Stimulated activated CD4-positive, alpha-beta T cell treated with anti-CD3 and anti-CD28 coated beads, Interleukin-2, amount 100 ng/mL, for 4 hours (primary cell): Measurements from ENCODE around the gene TEAD1.

ENCODE experiments used
- DNase-seq: peaks from one replicate; pipeline ENCODE4 v3.0.0-alpha.2; 2020; ENCODE audit warnings: low read depth

The TEAD1 gene

DNA sequence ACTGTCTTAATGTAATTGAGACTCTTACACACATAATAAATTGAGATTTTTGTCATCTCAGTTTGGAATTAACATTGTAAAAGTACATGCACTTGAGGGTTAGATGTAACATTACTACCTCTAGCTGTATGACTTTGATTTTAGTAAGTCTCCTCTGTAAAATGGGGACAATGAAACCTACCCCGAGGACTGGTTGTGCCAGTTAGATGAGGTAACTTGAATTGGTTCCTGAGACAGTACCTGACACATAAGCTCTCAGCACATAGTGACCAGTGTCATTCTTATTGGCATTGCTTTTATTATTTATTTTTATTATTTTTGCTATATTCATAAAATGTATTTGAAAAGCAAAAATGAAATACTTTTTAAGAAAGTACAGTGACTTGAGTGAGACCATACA is 114.8 kb downstream of the TEAD1 start:
- no peak for DNase-seq

DNA sequence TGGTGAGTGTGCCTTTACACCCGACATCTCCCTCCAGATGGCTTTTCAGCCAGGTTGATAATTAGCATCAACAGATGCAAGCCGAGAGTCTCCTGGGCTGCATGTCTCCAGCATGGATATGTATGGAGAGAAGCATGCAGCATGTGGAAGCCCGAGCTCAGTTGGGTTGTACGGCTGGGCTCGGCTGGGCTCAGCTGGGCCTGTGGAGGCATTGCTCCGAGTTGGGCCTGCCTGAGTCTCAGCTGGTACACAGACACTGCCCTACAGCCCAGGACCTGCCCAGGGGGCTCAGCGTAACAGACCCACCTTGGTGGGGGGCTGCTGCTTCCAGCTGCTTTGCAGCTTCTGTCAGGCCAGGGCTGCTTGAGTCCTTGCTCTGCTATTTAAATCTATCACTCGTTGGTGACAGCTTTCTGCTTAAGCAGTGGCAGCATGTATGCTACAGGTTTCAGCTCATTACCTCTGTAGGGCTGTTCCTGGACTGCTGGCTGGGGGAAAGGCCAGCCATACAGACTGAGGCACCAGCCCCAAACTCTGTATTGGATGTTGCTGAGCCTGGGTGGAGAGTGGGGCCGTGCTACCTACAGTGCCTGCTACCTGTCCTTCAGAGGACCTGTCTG is 115.5 kb downstream of the TEAD1 start:
- DNase-seq: no peak

DNA sequence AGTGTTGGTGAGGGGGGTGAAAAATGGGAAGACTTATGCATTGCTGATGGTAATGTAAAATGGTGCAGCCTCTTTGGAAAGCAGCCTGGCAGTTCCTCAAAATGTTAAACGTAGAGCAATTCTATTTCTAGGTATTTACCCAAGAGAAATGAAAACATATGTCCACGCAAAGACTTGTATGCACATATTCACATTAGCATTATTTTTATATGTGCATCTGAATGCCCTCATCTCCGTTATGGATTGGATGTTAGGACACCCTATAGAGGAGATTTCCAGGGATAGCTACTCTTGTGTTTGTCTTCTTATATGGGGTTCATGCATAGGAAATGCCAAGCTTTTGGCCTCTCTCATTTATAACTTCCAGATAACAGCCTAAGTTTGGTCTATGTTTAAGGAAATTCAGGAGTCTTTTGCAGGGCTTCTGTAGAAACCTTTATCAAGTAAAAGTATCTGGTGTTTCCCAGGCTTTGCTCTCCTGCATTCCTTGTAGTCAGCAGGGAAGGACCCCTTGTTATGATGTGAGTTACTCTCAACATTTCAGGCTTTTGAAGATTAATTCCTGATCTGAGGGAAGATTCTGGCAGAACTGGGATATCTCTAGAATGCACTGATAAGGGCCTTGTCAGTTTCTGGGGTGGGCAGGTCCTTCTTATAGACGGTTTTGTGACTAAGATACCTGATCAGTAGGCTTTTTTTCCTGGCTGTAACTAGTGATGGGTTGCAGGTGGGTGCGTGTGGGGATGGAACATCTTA is 116.8 kb downstream of the TEAD1 start:
- DNase-seq: no peak

DNA sequence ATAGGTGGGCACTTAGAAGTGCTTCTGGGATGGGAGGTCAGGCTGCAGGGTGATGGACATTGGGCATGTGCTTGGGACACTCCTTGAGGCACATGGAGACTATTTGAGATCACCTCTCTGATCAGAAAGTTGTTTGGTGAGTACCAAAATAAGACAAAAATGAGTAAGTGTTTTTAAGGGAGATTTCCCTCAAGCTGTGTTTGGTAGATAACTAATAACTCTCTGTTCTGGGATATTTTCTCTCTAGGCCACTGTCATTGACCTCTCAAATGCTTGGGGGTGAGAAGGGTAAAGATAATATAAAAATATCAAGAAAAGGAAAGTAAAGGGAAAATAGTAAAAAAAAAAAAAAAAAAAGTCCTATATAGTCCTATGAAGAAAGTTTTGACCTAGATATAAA is 117.8 kb downstream of the TEAD1 start:
- no peak for DNase-seq

GRCh38 chr11:12792590-12792989 is 118.4 kb downstream of the TEAD1 start:
- DNase-seq: no peak

DNA sequence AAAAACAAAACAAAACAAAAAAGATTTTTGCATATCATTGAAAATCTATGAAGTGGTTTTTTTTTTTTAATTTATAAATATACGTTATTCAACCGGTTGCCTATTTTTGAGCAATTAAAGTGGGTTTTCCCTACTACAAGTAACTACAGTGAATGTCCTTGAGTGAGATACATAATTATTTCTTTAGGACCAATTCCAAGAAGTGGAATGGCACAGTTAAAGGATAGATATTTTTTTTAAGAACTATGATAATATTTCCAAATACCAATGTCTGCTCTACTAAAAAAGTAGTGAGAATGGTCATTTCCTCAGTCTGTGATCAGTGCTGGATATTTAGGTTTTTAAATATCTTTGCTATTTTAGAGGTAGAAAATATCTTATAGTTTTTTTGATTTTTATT is 118.8 kb downstream of the TEAD1 start:
- DNase-seq: no peak

DNA sequence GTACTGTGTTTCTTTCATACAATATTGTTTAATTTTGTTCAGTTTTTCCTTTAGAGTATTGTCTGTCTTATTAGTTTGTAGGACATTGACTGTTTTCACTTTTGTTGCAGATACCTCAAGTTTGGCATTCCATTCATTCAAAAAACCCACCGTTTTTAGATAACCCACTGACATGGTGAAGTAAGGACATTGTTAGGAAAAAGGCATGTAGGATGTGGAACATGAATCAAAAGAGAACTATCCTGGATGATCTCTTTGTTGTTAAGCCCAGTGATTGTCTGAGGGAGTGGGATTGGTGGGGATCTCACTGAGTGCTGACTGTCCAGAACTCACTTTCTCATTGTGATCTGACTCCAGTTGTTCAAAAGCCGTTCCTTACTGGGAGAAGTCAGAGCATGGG is 119.3 kb downstream of the TEAD1 start:
- DNase-seq: no peak

DNA sequence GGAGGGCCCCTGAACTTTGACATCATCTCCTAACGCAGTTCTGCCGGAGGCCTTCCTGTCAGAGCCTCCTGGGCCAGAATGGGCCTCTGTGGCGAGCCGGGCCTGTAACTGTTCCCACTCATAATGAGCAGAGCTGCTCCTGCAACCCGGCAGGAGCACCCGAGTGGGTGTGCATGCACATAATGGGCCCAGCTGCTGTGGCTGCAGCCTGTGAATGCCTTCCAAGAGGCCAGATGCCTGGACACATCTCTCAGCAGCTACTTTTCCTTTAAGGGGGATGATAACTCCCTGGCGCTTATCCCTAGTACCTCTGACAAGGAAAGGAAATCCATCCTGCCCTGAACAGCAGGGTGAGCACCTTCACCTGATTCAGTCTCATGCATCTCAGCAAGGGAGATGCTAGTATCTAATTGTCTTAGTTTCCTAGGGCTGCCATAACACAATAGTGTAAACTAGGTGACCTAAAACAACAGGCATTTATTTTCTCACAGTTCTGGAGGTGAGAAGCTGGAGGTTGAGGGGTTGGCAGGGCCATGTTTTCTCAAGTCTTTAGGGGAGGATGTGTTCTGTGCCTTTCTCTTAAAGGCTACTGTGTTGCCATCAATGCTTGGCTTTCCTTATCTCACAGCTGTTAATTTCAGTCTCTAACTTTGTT is 120.5 kb downstream of the TEAD1 start:
- no peak for DNase-seq

- no peak for DNase-seq
Measured at GRCh38 chr11:12797996-12798395, 123.8 kb downstream of the TEAD1 start.

- no peak for DNase-seq
Measured at GRCh38 chr11:12798609-12799011, 124.4 kb downstream of the TEAD1 start.

- no peak for DNase-seq
Measured at GRCh38 chr11:12799334-12799835, 125.2 kb downstream of the TEAD1 start.

- no peak for DNase-seq
Measured at GRCh38 chr11:12800032-12800671, 125.9 kb downstream of the TEAD1 start.

DNA sequence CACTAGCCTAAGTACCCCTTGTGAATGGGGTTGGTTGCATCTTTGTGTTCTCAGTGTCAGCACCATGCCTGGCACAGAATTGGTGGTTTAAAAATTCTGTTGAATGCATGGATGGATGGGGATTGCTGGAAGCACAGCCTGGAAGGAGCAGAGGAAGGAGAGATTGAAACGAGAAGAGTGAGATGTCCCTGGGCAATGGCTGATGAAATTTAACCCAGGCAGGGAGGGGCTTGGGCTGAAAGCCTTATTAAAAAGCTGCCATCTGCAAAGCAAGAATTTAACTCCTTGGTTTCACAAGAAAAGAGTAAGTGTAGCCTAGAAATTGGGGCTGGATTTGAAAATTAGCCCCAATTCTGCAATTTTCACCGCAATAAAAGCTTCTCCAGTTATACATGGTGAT is 126.7 kb downstream of the TEAD1 start:
- no peak for DNase-seq

- DNase-seq: no peak
Measured at GRCh38 chr11:12801976-12802375, 127.8 kb downstream of the TEAD1 start.

DNA sequence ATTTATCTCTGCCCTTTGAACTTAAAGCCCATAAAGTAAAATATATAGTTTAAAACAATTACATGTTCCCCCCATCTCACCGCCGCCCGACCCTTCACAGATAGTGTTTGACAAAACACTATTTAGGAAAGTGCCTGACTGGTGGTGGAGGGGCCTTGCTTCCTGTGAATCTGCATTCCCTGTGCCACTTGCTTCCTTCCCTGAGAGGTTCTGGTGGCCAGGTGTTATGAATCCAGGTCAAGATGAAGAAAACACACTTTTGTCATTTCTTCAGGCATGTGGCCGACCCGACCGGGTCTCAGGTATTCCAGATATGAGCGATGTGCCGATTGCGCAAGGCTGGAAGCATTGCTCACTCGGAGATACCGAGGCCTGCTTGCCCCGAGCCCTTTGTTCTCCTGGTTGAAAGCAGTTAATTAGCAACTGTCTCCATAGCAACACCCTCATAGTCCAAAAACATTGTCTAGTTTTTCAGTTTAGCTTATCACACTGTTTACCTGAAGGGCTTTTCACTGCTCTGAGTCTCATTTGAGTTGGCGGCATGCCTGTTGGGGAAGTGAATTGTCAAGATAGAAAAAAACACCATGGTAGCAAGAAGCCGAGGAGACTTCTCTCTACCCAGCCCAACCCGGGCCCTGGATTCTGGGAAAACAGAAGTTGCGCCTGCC is 128.3 kb downstream of the TEAD1 start:
- no peak for DNase-seq

- no peak for DNase-seq
Measured at GRCh38 chr11:12803086-12803826, 129.0 kb downstream of the TEAD1 start.

GRCh38 chr11:12806113-12806512 is 131.9 kb downstream of the TEAD1 start:
- DNase-seq: no peak

DNA sequence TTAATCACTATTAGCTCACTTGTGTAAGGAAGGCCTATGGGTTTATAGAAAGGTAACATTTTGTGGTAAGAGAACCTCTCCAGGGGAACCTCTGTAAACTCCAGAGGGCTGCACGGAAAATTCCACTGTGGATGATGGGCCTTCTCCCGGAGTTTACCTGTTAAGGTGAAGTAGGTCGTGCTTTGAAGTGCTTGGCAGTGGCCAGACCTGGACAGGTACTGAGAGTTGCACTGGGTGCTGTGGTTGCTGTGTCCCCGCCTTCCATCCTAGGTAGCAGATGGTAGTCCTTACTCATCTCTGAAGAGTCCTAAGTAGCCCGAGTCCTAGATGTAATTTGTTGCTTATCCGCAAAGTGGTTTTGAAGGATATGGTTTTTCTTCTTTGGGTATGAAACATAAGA is 133.4 kb downstream of the TEAD1 start:
- no peak for DNase-seq

DNA sequence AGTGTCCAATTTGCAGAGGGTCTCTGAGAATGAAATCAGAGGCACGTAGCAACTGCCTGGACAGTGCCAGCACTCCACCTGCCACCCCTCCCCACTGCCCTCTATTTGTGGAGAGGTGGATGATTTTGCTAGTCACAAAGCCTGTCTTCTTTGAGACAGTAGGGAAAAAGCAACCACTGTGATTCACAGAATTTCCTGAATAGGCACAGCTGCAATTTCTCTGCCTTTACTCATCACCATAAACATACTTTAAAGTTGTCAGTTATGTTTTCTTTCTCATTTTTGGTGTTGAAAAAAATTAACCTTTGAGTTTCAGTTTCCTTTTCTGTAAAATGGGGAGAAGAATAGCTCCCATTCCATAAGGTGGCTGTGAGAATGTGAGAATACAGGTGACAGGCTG is 134.3 kb downstream of the TEAD1 start:
- DNase-seq: no peak

DNA sequence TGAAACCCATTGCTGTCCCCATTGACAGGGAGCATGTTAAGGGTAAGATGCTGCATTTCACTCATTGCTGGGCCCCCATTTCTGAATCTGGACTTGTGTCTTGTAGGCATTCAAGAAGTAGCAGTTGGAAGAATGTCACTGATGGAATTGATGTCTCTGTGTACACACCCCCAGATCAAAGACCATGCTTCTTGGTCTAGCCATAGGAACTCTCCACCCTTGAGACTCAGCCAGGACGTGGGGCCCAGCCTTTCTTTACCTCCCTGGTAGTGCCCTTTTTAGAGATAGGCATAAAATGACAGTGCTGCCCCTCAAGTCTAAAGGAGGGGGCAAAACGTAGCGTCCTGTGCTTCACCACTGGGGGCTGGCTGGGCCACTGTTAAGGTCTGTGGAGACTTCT is 135.1 kb downstream of the TEAD1 start:
- no peak for DNase-seq

- DNase-seq: no peak
Measured at GRCh38 chr11:12809864-12810567, 135.8 kb downstream of the TEAD1 start.
